ENCODE data around the gene CDHR2.
"Not testable (repeated sequence)": the region's sequence is repeated elsewhere in the genome, so short reads cannot be mapped to it uniquely, and the experiment has no call there.

Gene CDHR2

DNA sequence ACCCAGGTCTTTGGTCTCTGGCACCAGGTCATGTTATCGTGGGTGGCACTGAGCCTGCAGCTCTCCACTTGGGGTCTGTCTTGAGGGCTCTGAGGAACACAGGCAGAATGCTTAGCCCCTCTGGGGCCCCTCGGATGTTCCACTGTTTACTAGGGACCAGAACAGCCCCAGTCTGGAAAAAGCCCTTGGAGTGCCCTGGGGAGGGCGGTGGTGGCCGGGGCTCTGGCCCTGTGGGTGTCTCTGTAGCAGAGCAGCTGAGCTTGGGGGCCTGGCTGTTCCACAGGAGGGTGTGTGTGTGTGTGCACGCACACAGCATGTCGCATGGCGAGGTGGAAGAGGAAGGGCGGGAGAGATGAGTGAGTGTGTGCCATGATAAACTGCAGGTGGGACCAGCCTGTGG is 45.4 kb downstream of the CDHR2 start:
- DNase-seq (ENCODE audit: low read depth in 4 of 4, low spot score in 1 of 4): no peak

- DNase-seq (ENCODE audit: low read depth in 4 of 4, low spot score in 1 of 4): no peak
These were observed 46.3 kb downstream of the CDHR2 start for GRCh38 chr5:176595386-176595943.

- no peak for DNase-seq (ENCODE audit: low read depth in 4 of 4, low spot score in 1 of 4)
These were observed 47.0 kb downstream of the CDHR2 start for GRCh38 chr5:176596069-176596644.

GRCh38 chr5:176596689-176597416 is 47.7 kb downstream of the CDHR2 start:
- peak in 3 of 4 experiments; percentile 31 to 53 (median 46) for DNase-seq (ENCODE audit: low read depth in 4 of 4, low spot score in 1 of 4)

DNA sequence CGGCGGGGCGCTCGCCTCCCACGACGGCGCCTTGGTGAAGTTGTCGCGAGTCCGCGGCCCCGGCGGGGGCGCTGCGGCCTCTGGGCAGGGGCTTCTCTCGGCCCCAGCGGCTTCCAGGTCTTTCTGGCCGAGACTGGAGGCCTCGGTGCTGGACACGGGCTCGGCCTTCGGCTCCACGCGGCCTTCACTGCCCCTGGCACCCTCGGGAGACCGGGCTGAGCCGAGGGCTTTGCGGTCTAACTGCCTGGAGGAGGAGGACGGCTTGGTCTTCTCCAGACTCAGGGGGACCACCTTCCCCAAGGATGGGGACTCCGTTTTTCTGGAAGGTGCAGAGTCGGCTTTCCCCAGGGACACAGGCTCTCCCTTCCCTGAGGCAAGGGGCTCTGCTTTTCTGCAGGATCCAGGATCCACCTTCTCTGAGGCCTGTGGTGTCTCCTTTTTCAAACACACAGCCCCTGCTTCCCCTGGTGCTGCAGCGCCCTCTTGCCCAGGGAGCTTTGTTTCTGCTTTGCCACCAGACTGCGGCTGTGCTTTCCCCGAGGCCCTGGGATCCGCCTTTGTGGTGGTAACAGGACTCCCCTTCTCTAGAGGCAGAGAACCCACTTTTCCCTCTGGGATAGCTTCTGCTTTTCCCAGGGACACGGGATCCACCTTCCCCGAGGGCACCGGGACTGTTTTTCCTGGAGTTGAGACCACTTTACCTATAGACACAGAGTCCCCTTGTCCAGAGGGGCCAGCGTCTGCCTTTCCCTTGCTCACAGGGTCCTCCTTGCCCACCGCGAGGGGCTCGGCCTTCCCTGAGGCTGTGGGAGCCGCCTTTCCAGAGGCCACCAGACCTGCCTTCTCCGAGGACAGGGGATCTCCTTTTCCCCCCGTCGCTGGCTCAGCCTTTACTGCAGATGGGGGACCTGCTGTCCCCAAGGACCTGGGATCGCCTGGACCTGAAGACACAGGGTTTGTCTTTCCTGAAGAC is 48.6 kb downstream of the CDHR2 start:
- no peak for DNase-seq (ENCODE audit: low read depth in 4 of 4, low spot score in 1 of 4)

GRCh38 chr5:176599749-176600430 is 50.7 kb downstream of the CDHR2 start:
- DNase-seq (ENCODE audit: low read depth in 4 of 4, low spot score in 1 of 4): not testable (repeated sequence)

GRCh38 chr5:176601901-176602482 is 52.9 kb downstream of the CDHR2 start:
- no peak for DNase-seq (ENCODE audit: low read depth in 4 of 4, low spot score in 1 of 4)

- DNase-seq (ENCODE audit: low read depth in 4 of 4, low spot score in 1 of 4): no peak
These were observed 53.9 kb downstream of the CDHR2 start for GRCh38 chr5:176603091-176603490.

DNA sequence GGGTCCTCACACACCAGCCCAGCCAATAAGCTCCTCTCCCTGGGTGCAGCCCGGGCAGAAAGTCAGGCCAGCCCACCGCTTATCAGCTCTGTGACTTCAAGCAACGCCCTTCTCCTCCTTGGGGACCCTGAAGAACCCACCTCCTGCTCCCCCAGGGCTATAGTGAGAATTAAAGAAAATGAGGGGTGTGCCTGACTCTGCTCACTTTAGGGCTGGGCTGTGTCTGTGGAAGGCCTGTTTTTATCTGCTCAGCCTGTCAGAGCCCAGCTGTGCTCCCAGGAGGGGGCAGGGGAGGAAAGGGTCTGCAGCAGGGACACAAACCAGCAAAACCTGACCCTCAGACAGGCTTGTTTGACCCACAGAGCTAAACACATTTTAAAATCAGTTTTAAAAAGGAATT is 56.9 kb downstream of the CDHR2 start:
- no peak for DNase-seq (ENCODE audit: low read depth in 4 of 4, low spot score in 1 of 4)

DNA sequence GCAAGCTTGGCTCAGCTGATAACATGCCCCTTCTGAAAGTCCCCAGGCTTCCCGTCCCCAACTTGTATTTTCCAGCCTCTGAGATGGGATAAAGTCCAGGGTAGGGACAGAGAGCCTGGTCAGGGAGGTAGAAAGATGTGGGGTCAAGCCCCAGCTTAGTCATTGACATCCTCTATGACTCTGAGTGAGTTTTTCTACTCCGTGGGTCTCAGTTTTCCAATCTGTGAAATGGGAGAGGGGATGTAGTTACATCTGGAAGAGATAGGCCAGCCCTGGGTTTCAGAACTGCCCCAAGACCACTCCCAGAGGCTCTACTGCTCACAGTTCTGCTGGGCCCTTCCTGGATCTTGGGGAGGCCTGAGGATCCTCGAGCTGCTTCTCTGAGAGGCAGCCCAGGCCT is 57.7 kb downstream of the CDHR2 start:
- no peak for DNase-seq (ENCODE audit: low read depth in 4 of 4, low spot score in 1 of 4)

DNA sequence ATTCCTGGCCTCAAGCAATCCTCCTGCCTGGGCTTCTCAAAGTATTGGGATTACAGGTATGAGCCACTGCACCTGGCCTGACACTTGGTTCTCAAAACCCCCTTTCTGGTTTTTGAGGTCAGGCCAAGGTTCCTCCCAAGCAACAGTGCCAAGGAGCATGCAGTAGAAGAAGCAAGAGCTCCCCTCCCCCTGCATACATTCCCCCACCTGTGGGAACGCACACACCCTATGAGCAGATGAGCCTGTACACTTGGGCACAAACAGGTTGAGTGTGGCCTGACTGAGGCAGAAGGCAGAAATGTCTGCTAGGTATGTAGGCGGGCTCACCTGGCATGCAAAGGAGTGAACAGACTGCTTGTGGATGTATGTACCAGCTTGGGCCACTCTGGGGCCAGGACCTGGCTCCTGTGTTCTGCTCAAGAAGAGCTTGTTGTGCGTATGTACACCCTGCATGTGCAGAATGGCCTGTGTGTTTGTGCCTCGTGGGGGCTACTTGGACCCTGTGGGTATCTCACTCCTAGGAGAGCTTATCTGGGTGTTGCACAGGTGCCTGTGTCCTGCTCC is 59.1 kb downstream of the CDHR2 start:
- DNase-seq (ENCODE audit: low read depth in 4 of 4, low spot score in 1 of 4): no peak

DNA sequence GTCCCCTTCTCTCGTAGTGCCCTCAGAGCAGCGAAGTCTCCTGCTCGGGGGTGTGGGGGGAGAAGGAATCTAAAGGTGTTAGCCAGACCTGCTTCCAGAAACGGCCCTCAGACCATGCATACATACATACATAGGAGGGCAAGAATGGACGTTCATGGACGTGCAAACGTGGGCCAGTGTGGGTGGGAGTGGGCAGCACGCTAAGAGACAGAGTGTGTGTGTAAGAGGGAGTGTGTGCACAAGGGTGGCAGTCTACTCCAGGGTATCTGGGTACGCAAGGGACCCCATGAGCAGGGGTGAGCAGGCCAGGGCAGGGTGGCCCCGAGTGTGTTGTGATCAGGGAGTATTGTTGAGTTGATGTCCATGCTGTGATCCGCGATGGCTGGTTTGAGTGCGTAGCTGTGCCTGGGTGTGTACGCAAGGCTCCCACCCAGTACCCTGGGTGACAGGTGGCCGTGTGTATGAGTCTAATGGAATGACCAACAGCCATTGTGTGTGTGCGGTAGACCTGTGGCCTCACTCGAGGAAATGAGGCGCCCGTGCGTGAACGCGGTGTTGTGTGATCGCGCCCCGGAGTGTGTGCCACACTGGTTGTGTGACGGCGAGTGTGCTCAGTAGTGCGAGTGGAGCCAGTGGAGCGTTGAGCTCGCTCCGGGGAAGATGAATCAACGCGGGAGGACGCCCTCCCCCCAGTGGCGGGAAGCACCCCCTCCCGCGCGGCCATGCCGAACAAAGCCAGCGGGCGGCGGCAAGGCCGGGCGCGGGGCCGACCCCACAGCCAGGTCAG is 60.0 kb downstream of the CDHR2 start:
- no peak for DNase-seq (ENCODE audit: low read depth in 4 of 4, low spot score in 1 of 4)

- peak in 2 of 4 experiments; percentile 44 to 46 for DNase-seq (ENCODE audit: low read depth in 4 of 4, low spot score in 1 of 4)
These were observed 60.7 kb downstream of the CDHR2 start, which contains the start of gene GPRIN1 for GRCh38 chr5:176609724-176610434. Gene GPRIN1, minus strand, starts transcription at chr5:176610156. Its CDS starts 10,322 bp downstream, at chr5:176599834.

GRCh38 chr5:176610435-176610773 is 61.3 kb downstream of the CDHR2 start:
- no peak for DNase-seq (ENCODE audit: low read depth in 4 of 4, low spot score in 1 of 4)

GRCh38 chr5:176611435-176611834 is 62.3 kb downstream of the CDHR2 start:
- DNase-seq (ENCODE audit: low read depth in 4 of 4, low spot score in 1 of 4): no peak

DNA sequence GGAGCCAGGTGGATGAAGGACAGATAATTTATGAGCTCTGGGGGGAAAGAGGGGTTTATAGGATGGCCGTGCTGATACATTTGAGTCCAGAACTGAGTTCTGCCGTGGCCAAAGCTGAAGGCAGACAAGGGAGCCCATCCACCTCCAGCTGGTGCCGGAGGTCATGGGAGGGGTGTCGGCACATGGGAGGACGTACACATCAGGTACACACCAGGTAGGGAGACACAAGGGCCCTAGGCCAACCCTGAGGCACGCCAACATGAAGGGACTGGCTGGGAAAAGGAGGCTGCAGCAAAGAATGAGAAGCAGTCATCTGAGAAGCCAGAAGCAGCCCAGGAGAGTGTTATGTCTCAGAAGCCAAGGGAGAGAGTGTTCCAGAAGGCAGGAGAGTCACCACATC is 62.9 kb downstream of the CDHR2 start:
- no peak for DNase-seq (ENCODE audit: low read depth in 4 of 4, low spot score in 1 of 4)

DNA sequence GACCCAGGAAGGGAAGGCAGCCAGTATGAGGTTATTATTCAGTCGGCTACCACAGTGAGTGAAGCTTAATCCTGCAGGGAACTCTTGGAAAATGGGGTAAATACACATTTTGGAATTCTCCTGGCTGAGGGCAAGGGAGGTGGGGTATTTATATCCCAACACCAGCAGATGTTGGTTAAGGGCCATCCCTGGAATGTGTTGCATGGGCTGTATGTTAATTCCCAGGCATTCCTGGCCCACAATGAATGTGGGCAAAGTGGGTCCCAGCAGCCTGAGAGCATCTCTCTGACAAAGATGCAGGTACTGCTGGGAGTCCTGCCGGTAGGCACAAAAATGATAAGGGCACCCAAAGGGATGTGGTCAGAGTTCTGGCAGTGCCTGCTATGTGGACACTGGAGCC is 63.7 kb downstream of the CDHR2 start:
- no peak for DNase-seq (ENCODE audit: low read depth in 4 of 4, low spot score in 1 of 4)

DNA sequence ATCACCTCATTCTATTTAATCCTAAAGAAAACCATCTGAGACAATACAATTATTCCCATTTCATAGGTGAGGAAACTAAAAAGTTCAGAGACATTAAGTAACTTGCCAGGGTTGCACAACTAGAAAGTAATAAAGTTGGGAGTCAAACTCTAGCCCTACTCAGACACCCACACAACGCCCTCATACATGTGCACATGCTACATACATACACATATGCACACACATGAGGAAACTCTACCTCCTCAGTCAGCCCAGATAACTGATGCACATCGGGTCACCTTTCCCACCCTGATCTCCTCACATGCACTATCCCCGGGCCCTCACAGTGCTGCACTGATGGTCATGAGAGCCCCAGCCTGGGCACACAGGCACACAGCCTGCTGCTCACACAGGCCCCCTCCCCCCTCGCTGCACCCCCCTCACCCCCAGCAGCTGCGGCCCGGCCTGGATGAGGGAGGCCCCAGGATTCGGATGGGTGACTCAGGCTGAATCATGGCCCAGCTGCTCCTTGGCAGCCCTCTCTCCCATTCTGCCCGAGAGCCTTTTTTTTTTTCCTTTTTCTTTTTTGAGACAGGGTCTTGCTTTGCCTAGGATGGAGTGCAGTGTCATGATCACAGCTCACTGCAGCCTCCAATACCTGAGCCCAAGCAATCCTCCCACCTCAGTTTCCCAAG is 65.8 kb downstream of the CDHR2 start:
- DNase-seq (ENCODE audit: low read depth in 4 of 4, low spot score in 1 of 4): no peak
